Esophagus muscularis mucosa (tissue), 3 donors: ENCODE measurements around the gene TRABD2B.

Source experiments
- POLR2A ChIP-seq: fragments of 450-650 bp; IDR thresholded peaks from one replicate; pipeline ENCODE4 v1.6.1; 2017; ENCODE audit warnings: antibody characterized with exemption, moderate library complexity, mild to moderate bottlenecking, low read depth
- POLR2AphosphoS5 ChIP-seq, 2 donors: sonication (generic); formaldehyde crosslinking; IDR thresholded peaks; one replicate each; pipeline ENCODE4 v1.6.1; 2017; ENCODE audit warnings: antibody characterized with exemption in 2 of 2
- TF ChIP-seq, protein P1 (sequence below), 3 experiments: fragments of 200-600 bp in 2 of 3; fragments of 450-650 bp in 1 of 3; sonication (generic) in 2 of 3; IDR thresholded peaks; one replicate each; pipeline ENCODE4 v1.5.1; 2017 to 2019; ENCODE audit warnings: antibody characterized with exemption in 3 of 3, mild to moderate bottlenecking in 2 of 3, moderate library complexity in 1 of 3

DNA sequence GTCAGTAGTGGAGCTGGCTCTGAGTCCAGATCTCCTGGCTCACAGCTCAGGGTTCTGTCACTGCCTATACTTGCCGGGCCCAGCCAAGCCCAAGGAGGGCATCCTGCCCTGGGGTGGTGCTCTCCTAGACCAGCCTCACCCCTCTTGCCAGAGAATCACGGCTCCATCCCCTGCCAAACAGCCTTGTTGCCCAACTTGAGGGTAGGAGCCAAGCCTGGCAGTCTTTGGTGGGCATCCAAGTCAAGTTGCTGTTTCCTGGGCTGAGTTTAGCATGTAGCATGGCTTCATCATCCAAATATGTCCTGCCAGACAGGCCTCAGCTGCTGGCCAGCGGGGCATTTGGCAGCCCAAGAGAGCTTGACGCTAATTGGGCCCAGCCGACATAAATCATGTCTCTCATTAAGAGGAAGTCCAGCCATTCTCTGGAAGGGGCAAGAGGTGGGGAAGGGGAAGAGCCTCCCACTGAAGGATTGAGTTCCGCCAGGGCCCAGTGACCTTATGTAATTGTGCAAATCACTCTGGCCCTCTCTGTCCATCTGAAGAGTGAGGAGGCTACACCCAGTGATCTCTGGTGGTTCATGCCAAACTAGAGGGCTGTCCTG, 22.6 kb upstream of the TRABD2B start:
- TF ChIP-seq, protein P1, sequence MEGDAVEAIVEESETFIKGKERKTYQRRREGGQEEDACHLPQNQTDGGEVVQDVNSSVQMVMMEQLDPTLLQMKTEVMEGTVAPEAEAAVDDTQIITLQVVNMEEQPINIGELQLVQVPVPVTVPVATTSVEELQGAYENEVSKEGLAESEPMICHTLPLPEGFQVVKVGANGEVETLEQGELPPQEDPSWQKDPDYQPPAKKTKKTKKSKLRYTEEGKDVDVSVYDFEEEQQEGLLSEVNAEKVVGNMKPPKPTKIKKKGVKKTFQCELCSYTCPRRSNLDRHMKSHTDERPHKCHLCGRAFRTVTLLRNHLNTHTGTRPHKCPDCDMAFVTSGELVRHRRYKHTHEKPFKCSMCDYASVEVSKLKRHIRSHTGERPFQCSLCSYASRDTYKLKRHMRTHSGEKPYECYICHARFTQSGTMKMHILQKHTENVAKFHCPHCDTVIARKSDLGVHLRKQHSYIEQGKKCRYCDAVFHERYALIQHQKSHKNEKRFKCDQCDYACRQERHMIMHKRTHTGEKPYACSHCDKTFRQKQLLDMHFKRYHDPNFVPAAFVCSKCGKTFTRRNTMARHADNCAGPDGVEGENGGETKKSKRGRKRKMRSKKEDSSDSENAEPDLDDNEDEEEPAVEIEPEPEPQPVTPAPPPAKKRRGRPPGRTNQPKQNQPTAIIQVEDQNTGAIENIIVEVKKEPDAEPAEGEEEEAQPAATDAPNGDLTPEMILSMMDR (IDR thresholded peaks at IDR 0.05) = no peak
- peak in 1 of 2 donors; percentile 38 for TF ChIP-seq POLR2AphosphoS5 (IDR thresholded peaks at IDR 0.05)
- TF ChIP-seq POLR2A = no peak
